Small intestine (tissue), 7 donors: ENCODE data around the gene HIRIP3. TPM values are rescaled to one million over a fixed set of nuclear protein-coding genes. Genes with fewer than 3 reads are reported as not detected.

Experiments
- DNase-seq, 2 donors: peaks; one replicate each; pipeline versions ENCODE4 v3.0.0 to v3.0.0-alpha.2; 2013
- FAIRE-seq: peaks from 2 replicates; lab custom pipeline; 2012; peaks lifted over from hg19 to GRCh38; lab: Jason Lieb, UNC
- H3K27ac ChIP-seq, 3 donors: one replicate each; pipeline ENCODE4 v1.5.1; 2013; ENCODE audit warnings: low read length in 2 of 3, mild to moderate bottlenecking in 2 of 3, control low read depth in 1 of 3, inconsistent platforms in 1 of 3, low read depth in 1 of 3, moderate library complexity in 1 of 3
- H3K27me3 ChIP-seq, 3 donors: one replicate each; pipeline ENCODE4 v1.6.1; 2013; ENCODE audit warnings: low read length in 3 of 3, inconsistent platforms in 1 of 3; ENCODE audit not compliant: control insufficient read depth in 3 of 3, insufficient read depth in 3 of 3
- H3K36me3 ChIP-seq, 3 donors: one replicate each; pipeline ENCODE4 v1.6.1; 2013; ENCODE audit warnings: low read length in 3 of 3, inconsistent platforms in 1 of 3, low read depth in 1 of 3, mild to moderate bottlenecking in 1 of 3, moderate library complexity in 1 of 3; ENCODE audit not compliant: control insufficient read depth in 3 of 3, insufficient read depth in 2 of 3
- H3K4me1 ChIP-seq, 3 donors: one replicate each; pipeline ENCODE4 v1.6.1; 2013; ENCODE audit warnings: low read length in 2 of 3, inconsistent platforms in 1 of 3, low read depth in 1 of 3, mild to moderate bottlenecking in 1 of 3, moderate library complexity in 1 of 3; ENCODE audit not compliant: control insufficient read depth in 3 of 3, insufficient read depth in 2 of 3
- H3K4me3 ChIP-seq, 3 donors: one replicate each; pipeline ENCODE4 v1.5.1; 2013; ENCODE audit warnings: low read length in 3 of 3, control low read depth in 1 of 3, inconsistent platforms in 1 of 3, low read depth in 1 of 3, mild to moderate bottlenecking in 1 of 3, moderate library complexity in 1 of 3
- H3K9me3 ChIP-seq, 2 donors: one replicate each; pipeline ENCODE4 v1.6.1; 2013; ENCODE audit warnings: low read depth in 1 of 2, low read length in 1 of 2; ENCODE audit not compliant: control insufficient read depth in 2 of 2, insufficient read depth in 1 of 2
- WGBS, 3 donors: extraction: QIAGEN DNeasy Blood & Tissue Kit; methylation state at CpG; one replicate each; pipeline ENCODE4 v1.1.7; 2013; 5-methylcytosine and 5-hydroxymethylcytosine counted together
- polyA plus RNA-seq, 4 donors: library from polyadenylated mRNA; stranded (reverse) in 3 of 4; unstranded in 1 of 4; fragments of 200-250 nt in 3 of 4; fragments of 120-200 nt in 1 of 4; gene quantifications; one replicate each; pipeline versions ENCODE4 v1.2.1 to v1.2.3, GENCODE V29; 2013
- donor health status: healthy with polysubstance abuse.
- donor health status: control.
- donor health status: control.
- donor health status: Bipolar disorder and iron deficiency.
- donor health status: healthy.

HIRIP3 gene
- polyA plus RNA-seq, 4 donors = 10.1 to 15.2 (median 14.8) TPM

GRCh38 chr16:30011714-30012504, 16.5 kb upstream of the HIRIP3 start:
- FAIRE-seq (no peak), DNase-seq (no peak)
- peaks cover 0 to 36% (median 10%) of the 10 kb centered on the region in 3 donors for H3K27me3 ChIP-seq
- H3K4me1 ChIP-seq = peaks cover 0 to 24% (median 2%) of the 10 kb centered on the region in 3 donors
- H3K27ac ChIP-seq = no peak overlapping the region
- H3K4me3 ChIP-seq = no peak overlapping the region
- 24 to 39% (median 36%) methylated on average over 30 to 31 of the region's 31 CpGs for WGBS, 3 donors
- H3K36me3 ChIP-seq = peaks cover 0 to under 1% (median 0%) of the 10 kb centered on the region in 3 donors
- no peaks in the 10 kb centered on the region for H3K9me3 ChIP-seq

- WGBS, 3 donors = 1% methylated on average over 46 to 99 of the region's 99 CpGs
- Histone ChIP-seq H3K36me3 (peaks cover 0 to 8% (median 0%) of the 10 kb centered on the region in 3 donors), H3K27me3 (peaks cover 0 to 36% (median 10%) of the 10 kb centered on the region in 3 donors), H3K4me1 (peaks cover 0 to 24% (median 2%) of the 10 kb centered on the region in 3 donors), H3K4me3 (peak within 1 kb of the TSS in 2 of 3 donors; percentile 10 to 40), H3K27ac (no peak within 1 kb of the TSS), H3K9me3 (no peaks in the 10 kb centered on the region)
- FAIRE-seq (no peak), DNase-seq (peak in 1 of 2 donors; percentile 38)
Measured at GRCh38 chr16:30010844-30011713, 15.7 kb upstream of the HIRIP3 start, which contains the start of gene DOC2A. TSS of gene DOC2A (minus strand) at chr16:30011027. CDS start at chr16:30010222, 805 bp downstream.

GRCh38 chr16:30009990-30010843, 14.8 kb upstream of the HIRIP3 start:
- Histone ChIP-seq H3K9me3 (no peaks in the 10 kb centered on the region), H3K27ac (no peak overlapping the region), H3K4me3 (peak overlapping the region in 1 of 3 donors; percentile 40), H3K4me1 (peaks cover 0 to 27% (median 2%) of the 10 kb centered on the region in 3 donors), H3K36me3 (peaks cover 0 to 17% (median 0%) of the 10 kb centered on the region in 3 donors), H3K27me3 (peaks cover 0 to 36% (median 10%) of the 10 kb centered on the region in 3 donors)
- no peak for DNase-seq
- no peak for FAIRE-seq
- 20 to 24% (median 20%) methylated on average over 28 to 34 of the region's 34 CpGs for WGBS, 3 donors

- DNase-seq (peak; percentile 31 to 34), FAIRE-seq (no peak)
- Histone ChIP-seq H3K4me3 (no peak overlapping the region), H3K27ac (no peak overlapping the region), H3K36me3 (peaks cover 0 to 22% (median 0%) of the 10 kb centered on the region in 3 donors), H3K27me3 (peaks cover 0 to 36% (median 10%) of the 10 kb centered on the region in 3 donors), H3K4me1 (peaks cover 0 to 28% (median 2%) of the 10 kb centered on the region in 3 donors), H3K9me3 (no peaks in the 10 kb centered on the region)
- 19 to 39% (median 26%) methylated on average over 23 to 26 of the region's 26 CpGs for WGBS, 3 donors
Measured at GRCh38 chr16:30009085-30009862, 13.9 kb upstream of the HIRIP3 start.

GRCh38 chr16:30007378-30007895, 12.0 kb upstream of the HIRIP3 start:
- Histone ChIP-seq H3K36me3 (peaks cover 0 to 40% (median 0%) of the 10 kb centered on the region in 3 donors), H3K4me3 (no peak overlapping the region), H3K27ac (no peak overlapping the region), H3K4me1 (peaks cover 0 to 28% (median 2%) of the 10 kb centered on the region in 3 donors), H3K9me3 (no peaks in the 10 kb centered on the region), H3K27me3 (peaks cover 0 to 31% (median 10%) of the 10 kb centered on the region in 3 donors)
- WGBS, 3 donors = 55 to 78% (median 69%) methylated on average over 10 to 11 of the region's 11 CpGs
- no peak for FAIRE-seq
- no peak for DNase-seq

GRCh38 chr16:30006659-30007377, 11.4 kb upstream of the HIRIP3 start:
- DNase-seq (no peak), FAIRE-seq (no peak)
- 78 to 87% (median 84%) methylated on average over 34 of the region's 34 CpGs for WGBS, 3 donors

More at GRCh38 chr16:30006659-30007377, 11.4 kb upstream of the HIRIP3 start:
- Histone ChIP-seq H3K27ac (no peak overlapping the region), H3K9me3 (no peaks in the 10 kb centered on the region), H3K4me3 (no peak overlapping the region), H3K36me3 (peaks cover 0 to 46% (median under 1%) of the 10 kb centered on the region in 3 donors), H3K27me3 (peaks cover 0 to 25% (median 10%) of the 10 kb centered on the region in 3 donors), H3K4me1 (peaks cover 0 to 24% (median 2%) of the 10 kb centered on the region in 3 donors)
